GM19240 (cell line): ENCODE results near the gene SYT15.
"Not testable (repeated sequence)": the region's sequence is repeated elsewhere in the genome, so short reads cannot be mapped to it uniquely, and the experiment has no call there.

Source experiments
- DNase-seq: peaks from one replicate; pipeline ENCODE4 v3.0.0; 2011; ENCODE audit warnings: low spot score; ENCODE audit not compliant: insufficient read length

The SYT15 gene

DNA sequence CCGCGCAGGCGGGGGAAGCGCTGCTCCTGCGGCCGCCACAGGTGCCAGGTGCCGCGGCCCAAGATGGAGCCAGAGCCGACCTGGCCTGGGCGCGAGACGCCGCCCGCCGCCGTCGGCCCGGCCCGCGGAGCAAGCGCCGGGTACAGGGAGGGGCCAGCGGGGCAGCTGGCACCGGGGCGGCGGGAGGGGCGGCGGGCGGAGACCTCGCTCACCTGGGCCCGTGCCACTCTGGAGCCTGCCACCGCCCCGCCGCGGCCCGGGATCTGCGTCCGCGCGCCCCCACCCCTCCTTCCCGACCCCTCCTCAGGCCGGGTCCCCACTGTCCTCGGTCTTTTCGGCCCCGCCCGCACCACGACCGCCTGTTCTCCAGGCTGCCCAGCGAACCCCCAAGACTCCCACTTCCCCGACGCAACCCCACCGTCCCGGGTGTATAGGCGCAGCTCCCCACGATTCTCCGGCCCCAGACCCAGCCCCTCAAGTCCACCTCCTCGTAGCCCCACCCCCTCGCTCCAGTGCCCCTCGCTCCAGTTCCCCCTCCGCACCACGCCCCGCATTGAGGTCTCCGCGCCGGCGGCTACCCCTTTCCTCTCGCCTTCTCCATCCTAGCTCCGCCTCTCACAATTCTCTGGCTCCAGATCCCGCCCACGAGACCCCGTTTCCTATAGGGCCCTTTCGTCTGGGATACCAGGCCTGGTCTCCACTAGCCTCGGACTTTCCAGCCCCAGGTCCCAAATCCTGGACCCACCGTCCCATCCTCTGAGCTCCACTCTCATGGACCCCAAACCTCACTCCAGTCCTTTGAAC is 22.2 kb upstream of the SYT15 start, which contains the start of gene GPRIN2:
Gene GPRIN2 (minus strand): TSS at position 144 of the 804 bp plus-strand sequence. CDS start 5,922 bp downstream, outside the sequence.
- no peak for DNase-seq

DNA sequence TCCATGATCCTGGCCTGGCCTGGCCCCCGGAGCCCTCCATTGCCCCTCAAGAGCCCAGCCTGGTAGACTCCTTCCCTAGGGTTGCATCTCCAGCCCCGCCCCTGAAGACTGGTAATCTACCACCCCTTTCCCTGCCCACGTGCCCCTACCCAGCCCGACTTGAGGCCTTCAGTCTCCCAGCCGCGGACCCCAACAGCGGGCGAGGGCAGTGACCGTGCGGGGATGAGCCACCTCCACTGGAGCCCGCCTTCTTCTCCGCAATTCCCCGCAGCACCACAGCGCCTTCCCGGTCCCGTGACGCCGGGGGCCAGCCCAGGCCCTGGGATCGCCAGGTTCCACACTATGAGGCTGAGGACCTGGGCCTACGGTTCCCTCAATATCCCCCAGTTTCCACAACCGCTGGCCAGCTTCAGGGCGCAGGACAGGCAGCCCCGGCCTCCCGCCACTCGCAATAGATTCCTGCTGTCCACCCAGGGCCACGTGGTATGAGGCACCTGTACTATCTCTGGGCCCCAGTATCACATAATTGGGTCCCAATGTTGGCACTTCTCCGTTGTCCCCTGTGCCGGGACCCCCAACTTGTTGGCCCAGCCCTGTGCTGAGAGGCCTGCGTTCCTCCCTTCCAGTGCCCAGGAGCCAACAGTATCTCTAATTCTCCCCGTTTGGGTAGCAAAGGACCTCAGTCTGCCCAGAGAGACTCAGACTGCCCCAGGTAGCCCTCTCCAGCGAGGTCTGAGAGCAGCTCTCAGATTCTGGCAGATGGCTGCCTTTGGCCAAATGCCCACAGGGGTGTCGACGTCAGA is 21.4 kb upstream of the SYT15 start:
- no peak for DNase-seq

DNA sequence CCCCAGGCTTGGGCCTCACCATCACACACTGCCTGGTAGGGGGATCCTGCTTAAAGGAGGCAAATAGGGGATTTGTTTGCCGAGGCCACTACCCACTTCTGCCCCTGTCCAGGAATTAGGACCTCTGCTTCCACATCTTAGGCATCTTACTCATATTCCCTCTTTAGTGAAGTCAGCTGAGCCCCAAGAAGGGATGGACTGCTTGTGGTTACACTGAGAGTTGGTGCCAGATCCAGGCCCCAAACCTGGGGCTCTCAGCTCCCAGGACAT is 20.9 kb upstream of the SYT15 start:
- DNase-seq: no peak

DNA sequence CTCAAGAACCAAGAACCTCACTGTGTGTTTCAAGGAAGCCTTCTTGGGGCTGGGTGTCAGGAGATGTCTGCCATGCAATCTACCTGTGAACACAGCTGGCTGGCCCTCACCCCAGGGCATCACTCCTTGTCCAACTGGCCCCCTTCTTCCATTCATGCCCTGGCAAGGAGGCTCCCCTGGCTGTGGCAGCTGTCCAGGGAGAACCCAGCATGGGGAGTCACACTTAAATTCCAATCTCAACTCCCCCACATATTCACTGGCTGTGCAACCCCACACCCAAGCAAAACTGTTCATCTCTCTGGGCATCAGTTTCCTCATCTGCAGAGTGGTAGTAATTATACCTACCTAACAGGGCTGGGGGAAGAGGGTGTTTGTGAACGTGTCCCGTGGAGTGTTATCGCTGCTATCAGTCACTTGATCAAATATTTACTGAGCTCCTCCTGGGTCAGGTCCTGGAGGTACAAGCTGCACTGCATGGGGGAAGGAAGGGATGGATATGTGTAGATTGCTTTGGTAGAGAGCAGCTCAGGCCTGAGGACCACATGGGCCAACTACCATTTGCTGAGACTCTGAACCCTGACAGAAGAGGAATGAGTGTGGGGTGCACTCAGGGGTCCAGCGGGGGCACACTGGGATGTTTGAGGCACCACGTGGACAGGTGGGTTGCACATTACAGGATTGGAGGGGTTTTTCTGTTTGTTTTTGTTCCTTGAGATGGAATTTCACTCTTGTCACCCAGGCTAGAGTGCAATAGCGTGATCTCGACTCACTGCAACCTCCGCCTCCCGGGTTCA is 20.3 kb upstream of the SYT15 start:
- no peak for DNase-seq

DNA sequence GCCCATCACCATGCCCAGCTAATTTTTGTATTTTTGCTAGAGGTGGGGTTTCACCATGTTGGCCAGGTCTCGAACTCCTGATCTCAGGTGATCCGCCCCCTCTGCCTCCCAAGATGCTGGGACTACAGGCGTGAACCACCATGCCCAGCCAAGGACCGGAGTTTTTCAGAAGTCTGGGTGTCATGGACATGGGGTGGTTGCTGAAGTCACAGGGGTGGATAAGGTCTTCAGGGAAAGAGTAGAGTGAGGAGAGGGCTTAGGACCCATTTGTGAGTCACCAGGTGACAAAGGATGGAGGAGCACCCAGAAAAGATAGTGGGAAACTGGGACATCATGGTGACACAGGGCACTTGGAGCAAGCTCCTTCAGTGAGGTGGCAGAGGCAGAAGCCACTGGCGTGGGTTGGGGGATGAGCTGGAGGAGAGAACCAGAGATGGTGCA is 19.7 kb upstream of the SYT15 start:
- DNase-seq: no peak

DNA sequence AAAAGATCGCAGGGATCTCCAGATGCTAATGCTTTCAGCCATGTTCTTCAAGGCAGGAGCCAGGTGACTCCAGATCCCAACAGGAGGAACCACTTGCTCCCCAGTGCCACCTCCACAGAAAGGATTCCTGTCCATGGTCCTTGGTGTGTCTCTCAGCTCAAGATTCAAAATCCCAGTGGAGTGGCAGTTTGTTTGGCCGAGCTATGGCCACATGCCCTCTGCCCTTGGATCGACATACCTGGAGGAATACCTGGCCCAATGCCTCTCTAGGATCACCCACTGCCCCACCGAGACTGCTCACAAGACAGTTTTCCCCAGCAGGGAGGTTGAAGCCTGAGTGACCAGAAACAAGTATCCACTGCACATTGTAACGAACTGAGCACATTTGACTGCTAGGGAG is 18.5 kb upstream of the SYT15 start:
- no peak for DNase-seq

DNA sequence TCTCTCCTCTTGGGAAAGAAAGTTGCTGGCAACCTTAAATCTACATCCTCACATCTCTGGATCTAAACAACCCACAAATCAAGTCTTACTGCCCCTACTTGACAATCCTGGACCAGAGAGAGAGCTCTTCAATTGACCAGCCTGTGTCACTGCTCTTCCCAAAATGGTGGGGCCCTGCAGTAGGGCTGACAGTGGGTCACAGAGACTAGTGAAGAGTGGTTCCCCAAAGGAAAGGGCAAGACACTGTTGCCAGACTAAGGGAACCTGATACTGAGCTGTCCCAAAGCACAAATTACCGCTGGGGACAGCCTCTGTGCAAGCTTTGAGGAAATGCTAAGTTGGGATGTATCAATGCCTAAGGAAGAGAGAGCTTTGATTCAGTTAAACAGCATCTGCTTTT is 18.0 kb upstream of the SYT15 start:
- no peak for DNase-seq

DNA sequence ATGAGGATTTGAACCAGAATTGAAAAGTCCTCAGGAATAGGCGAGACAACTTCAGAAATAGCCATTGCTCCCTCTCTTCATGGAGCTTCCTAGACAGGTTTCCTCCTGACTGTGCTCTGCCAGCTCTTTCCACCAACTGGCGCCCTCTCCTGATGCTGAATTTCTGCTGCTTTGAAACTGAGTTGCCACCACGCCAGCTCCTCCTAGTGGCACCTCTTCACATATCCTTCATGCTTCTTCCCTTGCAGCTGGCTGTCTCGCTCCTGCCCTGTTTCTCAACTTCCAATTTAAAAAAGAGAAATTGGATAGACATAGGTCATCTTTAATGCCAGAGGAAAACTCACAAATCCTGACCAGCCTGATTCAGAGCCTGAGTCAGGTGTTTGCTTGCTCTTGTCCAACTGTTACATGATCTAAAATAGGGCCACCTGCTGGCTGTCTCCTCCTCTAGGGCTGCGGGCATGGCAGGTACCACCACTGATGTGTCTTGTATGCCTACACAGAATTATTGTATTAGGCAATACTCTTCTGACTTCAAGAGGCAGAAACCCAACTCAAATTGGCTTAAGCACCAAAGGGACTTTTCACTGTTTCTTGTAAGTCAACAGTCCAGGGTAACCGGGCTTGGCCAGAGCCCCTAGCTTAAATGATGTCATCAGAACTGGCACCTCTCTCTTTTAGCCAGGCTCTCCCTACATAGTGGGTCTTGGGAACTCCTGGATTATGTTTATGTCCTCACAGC is 13.2 kb upstream of the SYT15 start:
- not testable (repeated sequence) for DNase-seq

DNA sequence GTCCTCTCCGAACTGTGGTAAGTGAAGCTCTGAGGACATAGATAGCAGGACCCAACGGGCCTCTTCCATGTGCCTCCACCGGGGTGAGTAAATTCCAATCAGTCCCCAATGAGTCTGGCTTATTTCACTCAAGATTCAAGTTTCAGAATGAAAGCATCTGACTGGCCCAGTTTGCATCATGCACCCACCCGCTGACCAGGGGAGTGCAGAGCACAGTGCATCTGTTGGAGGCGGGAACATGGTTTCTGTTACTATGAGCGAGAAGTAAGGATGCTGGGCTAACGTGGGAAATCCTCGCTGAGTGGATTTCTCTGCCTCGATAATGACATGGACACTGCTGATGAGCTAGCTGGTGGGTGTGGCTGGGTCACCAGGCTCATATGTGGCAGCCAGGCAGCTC is 11.8 kb upstream of the SYT15 start:
- not testable (repeated sequence) for DNase-seq

DNA sequence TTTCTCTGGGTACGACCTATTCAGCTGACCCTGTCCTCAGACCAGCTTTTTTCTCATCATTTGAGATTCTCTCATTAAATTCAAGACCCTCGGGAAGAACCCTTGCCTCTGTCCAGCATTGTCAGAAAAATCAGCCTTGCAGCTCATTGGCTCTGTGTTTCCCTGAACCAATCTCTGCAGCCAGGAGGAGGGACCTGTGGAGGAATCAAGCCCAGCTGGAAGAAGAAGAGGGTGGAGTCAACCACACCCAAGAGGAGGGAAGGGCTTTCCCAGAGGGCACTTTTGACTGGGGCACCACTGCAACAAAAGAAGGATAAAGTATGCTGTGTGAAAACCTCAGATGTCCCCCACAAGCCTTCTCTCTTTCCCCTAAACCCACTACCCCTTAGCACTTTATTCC is 8.3 kb upstream of the SYT15 start:
- not testable (repeated sequence) for DNase-seq

DNA sequence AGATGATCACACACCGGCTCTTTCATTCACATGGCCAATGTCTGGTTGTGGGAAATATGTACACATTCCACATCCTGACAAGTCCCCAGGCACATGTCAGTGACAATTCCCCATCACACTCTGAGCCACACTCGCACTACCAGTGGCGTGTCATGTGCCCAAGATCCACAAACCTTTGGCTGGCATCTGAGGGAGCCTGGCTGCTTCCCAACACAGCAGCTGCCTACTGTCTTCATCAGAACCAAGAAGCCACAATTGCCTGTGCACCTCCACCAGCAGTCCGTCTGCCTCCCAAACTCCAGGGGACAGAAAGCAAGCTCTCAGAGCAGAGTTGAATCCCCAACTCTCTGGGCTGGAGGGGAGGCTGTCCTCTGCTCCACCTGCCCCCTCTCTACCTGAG is 6.2 kb upstream of the SYT15 start:
- not testable (repeated sequence) for DNase-seq

DNA sequence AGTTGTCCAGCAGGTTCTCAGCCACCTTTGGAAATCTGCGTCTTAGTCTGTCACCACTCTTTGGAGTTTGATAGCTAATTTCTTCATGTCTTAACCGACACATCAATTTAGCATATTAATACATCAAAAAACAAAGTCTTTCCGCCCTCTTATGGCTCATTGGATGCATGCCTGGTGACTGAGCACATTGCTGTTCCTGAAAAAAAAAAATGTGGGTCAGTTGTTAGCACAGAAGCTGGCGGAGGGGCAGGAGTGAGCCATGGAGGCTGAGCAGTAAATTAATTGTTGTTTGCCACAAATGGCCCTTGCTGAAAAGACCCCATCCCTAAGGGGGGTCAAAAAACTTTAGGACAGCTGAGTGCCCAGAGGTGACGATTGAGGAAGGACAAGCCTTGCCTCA is 5.6 kb upstream of the SYT15 start:
- not testable (repeated sequence) for DNase-seq

DNA sequence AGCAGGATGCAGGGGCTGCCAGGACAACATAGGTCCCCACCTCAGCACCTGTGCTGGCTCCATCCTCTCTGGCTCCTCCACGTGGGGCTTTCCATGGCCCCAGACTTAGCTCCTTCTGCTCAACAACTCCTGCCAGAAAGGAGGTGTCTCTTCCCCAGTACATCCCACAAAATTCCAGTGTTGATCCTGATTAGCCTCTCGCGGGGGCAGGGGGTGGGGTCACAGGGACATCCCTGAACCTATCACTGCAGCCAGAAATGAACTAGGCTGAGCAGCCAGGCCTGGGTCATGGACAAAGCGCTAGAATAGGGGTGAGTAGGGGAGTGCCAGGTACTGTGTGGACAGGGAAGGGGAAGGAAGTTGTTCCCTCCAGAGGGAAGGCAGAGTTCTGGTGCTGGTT is 5.0 kb upstream of the SYT15 start:
- not testable (repeated sequence) for DNase-seq

DNA sequence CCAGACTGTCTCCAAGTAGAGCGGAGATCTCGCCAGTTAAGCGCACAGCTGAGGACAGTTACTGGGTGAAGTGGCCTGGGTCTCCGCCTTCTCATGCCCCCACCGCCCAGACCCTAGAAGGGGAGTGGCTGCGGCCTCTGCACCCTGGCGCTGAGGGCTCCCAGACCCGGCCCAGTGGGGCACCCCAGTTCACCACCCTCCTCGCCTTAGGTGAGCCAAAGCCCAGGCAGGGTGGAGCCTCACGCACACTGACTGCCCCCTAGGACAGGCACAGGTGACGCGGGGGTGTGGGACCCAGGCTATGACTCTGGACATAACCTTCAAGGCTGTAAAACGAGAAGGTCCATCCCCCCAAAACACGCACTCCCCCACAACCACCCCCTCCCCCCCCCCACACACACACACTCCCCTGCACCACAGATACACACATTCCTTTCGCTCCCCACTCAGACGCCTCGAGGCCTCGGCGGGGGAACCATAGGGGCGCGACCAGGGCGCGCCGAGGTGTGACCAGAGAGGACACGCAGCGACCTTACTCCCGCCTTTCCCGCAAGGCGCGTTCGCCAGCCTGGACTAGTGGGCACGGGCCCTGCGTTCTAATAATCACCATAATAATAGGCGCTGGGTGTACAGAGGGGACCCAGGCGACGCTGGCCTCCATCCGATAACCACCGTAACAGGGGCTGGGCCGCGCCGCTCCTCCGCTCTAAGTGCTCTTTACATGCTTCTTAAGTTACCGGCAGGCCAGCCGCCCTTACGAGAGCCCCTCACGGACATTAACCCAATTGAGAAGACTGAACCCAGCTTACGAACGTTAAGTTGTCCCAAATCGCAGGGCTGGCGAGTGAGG is 1.1 kb upstream of the SYT15 start:
- DNase-seq: not testable (repeated sequence)

DNA sequence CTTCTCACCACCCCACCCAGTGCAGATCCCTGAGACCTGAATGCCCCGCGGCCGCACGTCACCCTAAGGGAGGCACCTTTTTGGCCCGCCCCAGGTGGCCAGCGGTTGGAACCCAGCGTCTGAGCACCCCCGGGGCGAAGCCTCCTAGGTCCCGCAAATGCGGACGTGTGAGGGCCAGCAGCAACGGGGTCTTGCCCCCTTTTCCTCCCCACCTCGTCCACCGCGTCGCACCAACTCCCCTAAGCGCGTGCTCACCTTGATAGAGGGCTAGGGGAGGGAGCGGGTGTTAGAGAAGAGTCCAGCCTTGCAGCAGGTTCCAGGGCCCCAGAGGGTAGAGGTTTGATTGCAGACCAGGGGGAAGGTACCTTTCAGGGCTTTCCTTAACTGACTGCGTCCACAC is 450 bp downstream of the SYT15 start:
- DNase-seq: not testable (repeated sequence)

DNA sequence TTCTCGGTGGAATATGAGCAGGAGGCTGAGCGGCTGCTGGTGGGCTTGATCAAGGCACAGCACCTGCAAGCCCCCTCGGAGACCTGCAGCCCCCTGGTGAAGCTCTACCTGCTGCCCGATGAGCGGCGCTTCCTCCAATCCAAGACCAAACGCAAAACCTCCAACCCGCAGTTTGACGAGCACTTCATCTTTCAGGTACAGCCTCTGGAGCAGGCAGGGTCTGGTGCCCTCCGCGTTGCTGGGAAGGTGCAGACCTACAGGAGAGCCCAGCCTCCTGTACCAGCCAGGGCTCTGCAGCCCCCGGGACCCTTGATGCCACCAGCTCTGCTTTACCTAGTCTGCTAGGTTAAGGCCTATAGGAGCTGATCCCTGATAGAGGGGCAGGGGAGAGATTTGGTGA is 3.1 kb downstream of the SYT15 start:
- DNase-seq: not testable (repeated sequence)

DNA sequence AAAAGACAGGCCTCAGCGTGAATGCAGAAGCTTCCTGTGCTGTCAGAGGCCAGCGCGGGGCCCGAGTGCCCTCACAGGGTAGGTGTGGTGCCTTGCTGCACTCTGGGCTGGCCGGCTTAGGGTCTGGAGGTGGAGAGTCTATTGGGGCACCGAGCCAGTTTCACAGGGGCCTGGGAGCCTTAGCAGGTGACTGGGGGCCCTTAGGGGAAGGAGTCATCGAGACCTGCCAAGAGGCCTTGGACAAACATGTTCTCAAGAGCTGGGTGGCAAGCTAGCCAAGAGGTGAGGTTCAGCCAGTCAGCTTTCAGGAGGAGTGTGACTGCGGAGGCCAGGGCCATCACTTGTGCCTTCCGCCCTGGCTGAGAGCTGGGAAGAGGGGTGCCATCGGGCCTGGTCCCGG is 3.6 kb downstream of the SYT15 start:
- DNase-seq: not testable (repeated sequence)

DNA sequence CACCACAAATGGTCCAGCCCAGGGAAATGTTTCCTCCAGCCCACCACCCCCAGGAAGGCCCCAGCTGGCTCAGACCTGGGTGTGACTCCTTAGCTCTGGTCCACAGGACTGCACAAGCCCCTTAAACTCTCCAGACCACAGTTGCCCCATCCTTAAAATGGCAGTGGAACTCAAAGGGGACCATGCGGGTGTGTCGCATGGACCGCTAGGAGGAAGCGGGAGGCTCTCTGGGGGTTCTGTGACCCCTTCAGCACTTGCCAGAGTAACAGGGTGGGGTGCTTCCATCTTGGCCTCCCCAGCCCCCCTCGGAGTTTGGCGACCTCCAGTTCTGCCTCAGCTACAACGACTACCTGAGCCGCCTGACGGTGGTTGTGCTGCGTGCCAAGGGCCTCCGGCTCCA is 5.3 kb downstream of the SYT15 start:
- not testable (repeated sequence) for DNase-seq

DNA sequence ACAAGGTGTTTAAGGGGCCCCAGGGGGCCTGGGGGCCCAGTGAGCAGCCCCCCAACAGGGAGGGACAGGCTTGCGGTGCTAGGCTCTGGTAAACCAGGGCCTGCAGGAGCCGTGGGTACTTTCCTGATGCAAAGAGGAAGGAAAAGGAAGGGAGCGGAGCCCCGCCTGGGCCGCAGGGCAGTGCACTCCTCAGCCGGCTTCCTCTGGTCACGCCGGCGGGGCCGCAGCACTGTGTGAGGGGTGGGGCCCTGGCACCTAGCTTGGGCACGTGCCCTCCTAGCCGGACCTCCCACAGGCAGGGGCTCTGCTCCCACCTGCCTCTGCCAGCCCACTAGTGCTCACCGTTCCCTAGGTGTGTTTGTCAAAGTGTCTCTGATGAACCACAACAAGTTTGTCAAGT is 6.3 kb downstream of the SYT15 start:
- not testable (repeated sequence) for DNase-seq

DNA sequence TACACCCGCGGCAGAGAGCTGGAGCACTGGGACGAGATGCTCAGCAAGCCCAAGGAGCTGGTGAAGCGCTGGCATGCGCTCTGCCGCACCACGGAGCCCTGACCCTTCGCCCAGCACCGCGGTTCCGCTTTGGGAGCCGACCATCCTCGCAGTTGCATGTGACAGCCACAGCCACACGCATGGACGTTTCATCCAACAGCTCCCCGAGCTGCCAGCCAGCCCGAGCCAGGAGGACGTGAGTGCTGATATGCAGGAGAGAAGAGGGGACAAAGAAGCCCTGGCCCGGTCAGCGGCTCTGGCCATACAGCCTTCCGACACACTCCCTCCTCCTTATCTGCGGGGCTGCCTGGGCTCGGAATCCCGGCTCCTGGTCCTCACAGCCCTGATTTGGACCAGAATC is 8.6 kb downstream of the SYT15 start:
- DNase-seq: not testable (repeated sequence)
